HG03565 (cell line): ENCODE results near the gene REN.

Source experiments
- ATAC-seq: cut with Tn5 transposase; IDR thresholded peaks from one replicate; pipeline ENCODE4 v1.9.1; 2021; ENCODE audit warnings: mild to moderate bottlenecking, moderate library complexity; ENCODE audit not compliant: unreplicated experiment

Gene REN

DNA sequence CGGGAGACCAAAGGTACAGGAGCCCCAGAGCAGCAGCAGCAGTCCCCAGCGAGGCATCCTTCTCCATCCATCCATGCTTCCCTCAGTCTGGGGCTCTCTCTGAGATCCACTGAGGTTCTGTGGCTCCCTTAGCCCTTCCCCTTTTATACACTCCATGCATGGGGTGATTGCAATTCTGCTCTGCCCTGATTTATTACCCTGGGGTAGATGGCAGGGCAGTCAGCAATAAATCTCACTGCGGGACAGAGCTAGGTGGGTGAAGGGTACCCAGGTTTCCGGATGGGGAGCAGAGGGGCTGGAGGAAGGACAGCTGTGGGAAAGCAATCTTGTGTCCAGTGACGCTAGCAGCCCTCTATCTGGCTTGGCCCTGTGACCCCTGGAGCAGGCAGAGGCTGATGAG, at the start of gene REN:
REN (minus strand) TSS at position 119 of the 400 bp plus-strand sequence; CDS start at position 75, 44 bp downstream.
- no peak for ATAC-seq

DNA sequence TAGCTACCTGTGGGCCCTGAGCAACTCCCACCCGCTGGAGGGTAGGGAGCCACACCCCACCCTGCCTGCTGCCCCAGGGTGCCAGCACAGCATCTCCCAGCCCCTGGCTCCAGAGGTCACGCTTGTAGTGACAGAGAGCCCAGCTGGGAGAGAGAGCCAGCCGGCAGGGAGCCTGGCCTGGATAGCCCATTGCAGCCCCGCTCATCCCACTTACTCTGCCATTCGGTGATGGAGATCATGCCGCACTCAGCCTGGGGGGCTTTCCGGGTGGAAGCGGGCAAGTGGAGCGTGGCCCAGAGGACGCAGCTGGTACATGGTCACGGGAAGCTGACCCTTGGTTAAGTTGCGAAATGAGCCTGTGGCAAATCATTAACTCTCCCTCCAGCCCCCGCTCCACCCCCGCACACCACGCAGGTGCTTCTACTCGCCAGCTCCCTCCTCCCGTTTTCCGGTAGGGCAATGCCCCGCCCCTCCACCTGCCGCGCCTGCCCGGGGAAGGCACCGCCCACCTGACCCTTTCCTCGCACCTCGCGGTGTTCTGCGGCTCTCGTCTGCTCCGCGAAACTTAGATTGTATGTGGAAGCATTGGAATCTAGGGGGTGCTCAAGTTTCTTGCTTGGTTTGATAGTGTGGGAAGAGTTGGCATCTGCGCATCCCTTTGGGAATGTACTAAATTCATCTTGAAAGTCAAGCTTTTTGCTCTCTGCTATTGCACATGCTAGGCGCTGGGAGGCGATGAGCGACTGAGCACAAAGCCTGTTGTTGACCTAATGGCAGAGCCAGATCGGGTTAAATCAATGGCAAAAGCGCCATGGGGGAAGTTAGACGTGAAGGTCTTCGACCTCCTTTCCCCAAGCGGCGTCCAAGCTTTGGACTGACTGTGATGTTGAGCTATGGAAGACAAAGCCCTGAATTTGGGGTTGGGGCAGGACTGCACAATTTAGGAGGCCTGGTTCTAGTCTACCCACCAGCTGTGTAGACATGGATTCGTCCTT, 47.8 kb upstream of the REN start, which contains the start of gene GOLT1A:
GOLT1A (minus strand) TSS at position 321 of the 995 bp plus-strand sequence; CDS start at position 239, 82 bp downstream.
- no peak for ATAC-seq

DNA sequence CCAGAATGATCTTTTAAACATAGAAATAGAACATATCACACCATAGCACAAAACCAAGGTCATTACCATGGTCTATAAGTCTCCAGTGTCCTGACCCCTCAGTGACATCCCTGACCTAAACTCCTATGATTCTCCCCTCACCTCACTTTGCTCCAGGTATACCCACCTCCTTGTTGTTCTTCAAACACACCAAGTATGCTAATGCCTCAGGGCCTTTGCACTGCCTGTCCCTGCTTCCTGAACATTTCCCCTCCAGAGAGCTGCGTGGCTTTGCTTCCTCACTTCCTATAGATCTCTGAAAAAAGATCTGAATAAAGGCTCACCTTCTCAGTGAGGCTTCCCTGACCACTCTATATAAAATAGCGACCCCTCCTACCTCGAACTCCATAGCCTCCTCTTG, 46.6 kb upstream of the REN start:
- ATAC-seq, result no peak

DNA sequence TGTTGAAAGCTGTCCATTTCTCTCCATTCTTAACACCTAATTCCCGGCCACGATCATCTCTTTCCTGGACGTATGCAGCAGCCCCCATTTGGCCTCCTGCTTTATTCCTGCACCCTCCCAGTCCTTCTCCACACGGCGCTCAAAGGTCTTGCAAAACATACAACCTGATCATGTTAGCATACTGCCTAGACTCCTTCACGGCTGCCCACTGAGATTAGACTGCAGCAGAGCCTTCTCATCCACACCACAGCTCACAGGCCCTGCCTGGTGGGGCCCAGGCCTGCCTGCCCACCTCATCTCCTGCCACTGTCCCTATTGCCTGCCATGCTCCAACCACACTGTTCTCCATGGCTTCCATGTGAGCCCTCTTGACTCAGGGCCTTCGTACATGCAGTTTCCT, 44.9 kb upstream of the REN start:
- ATAC-seq, result no peak

DNA sequence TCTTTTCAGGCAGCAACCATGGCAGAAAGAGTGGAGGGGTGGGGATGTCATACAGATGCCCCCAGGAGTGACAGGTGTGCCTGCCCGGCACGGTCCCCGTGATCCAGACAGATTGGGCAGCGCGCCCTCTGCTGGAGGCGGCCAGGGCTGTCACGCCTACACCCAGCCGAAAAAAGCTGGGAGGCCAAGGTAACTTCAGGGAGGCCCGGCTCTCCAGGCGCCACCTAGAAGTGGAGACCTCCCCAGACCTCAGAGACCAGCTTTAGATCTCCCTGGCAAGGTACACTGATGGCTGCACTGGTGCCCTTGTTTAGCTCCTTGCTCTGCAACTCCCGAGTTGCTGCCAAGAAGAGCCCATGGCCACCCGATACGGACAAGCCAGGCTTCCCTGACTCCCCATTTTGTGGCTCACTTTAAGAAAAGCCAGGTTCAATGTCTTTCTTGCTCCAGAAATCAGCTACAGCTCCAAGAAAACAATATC, 41.0 kb upstream of the REN start:
- ATAC-seq, result no peak

DNA sequence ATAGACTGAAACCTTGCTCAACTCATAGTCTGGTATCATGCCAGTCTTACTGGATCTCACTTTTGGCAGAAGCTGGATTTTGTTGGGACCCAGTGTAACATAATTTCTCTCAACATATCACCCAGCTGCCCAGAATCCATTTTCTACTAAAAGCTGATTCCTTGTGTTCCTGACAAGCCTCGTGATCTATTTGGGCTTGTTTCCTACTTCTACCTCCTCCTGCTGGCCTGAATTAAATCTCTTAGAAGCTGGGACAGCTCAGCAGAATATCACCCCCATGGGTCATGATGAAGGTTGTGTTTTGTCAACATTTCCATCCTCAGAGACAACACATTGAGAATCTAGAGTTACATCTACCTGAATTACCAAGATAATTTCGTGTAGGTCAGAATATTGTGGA, 40.0 kb upstream of the REN start:
- no peak for ATAC-seq

DNA sequence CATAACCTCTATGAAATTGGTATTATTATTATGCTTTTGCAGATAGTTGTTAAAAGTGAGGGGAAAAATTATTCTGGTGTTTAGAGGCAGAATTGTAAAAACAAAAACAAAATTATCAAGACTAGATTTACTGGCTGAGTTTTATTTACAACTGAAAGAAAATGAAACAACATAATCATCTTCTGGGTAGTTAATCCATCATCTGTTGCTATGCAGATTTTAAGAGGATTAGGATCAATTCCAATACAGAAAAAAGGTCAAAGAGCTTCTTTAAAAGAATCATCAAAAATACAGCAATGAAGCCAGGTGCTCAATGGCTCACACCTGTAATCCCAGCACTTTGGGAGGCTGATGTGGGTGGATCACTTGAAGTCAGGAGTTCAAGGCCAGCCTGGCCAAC, 39.3 kb upstream of the REN start:
- no peak for ATAC-seq

DNA sequence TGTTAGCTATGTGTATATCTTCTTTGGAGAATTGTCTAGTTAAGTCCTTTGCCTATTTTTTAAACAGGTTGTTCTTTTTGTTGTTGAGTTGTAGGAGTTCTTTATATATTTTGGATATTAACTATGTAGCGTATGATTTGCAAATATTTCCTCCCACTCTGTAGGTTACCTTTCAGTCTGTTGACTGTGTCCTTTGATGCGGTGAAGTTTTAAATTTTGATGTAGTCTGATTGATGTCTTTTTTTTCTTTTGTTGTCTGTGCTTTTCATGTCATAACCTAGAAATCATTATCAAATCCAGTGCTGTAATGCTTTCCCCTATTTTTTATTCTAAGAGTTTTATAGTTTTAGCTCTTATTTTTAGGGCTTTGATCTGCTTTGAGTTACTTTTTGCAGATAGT, 38.8 kb upstream of the REN start:
- ATAC-seq, result no peak

DNA sequence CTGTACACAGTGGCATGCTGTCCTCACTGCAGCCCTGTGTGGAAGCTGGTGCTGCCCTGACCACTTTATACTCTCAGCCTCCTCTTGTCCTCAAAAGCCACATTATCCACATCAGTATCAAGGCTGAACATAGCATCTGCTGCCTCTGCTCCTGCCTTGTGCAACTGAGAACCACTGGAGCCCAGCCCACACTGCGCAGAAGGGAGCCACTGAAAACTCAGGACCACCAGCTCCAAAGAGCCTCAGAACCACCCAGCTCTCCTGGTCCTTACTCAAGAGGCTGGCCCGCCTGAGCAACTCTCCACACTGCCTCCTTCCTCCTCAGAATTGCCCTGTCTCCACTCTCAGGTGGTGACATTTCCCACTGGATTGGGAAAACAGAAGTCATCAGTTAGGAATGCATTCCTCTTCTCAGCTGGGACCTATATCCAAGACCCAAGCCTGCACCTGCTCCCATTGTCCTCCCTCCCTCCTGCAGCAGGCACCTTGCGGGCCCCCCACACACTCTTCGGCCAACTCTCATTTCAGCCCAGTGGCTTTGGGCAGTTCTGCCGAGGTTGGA, 37.1 kb upstream of the REN start:
- no peak for ATAC-seq

DNA sequence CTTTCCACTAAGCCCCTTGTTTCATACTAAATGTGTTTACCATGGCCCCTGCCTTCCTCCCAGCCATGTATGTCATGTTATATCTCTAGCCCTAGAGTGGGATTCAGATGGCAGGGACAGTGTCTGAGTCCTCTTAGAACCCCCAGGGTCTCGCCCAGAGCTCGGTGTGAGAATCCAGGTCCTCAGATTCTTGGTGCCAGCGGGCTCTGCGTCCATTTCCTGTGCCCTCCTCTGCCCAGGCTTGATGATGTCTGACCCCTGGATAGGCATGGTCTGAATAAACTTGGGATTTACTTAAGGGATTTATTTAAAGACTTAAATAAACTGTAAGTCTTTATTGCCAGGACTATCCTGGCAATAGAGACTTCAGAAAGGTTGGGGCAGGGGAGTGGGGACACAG, 36.3 kb upstream of the REN start:
- no peak for ATAC-seq

DNA sequence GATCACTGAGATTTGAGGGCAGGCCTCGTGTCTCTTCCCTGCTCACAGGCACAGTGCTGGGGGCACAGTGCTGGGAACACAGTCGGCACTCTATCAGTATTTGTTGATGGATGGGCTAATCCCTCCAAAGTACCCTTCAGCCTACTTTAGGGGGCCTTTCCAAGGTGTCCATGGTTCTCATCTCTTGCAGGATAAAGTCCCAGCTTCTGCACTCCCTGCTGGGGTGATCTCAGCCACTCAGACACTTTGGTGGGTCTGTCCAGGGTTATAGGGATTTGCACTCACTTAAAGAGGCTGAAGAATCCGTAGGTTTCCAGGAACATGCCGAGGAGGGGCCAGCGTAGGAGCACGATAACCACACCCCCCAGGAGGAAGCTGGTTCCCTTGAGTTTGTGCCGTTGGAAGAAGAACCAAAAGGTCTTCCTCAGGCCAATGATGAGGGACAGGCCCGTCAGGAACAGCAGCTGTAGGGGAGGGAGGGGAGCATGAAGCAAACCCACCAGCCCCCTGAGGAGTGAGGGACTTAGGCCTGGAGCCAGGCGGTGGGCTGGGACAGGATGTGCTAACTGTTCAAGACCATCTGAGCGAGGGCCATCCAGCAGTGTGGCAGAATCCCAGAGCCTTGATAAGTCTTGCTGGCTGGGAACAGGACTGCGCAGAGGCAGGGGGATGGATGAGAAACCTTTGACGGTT, 35.4 kb upstream of the REN start:
- ATAC-seq, result no peak

DNA sequence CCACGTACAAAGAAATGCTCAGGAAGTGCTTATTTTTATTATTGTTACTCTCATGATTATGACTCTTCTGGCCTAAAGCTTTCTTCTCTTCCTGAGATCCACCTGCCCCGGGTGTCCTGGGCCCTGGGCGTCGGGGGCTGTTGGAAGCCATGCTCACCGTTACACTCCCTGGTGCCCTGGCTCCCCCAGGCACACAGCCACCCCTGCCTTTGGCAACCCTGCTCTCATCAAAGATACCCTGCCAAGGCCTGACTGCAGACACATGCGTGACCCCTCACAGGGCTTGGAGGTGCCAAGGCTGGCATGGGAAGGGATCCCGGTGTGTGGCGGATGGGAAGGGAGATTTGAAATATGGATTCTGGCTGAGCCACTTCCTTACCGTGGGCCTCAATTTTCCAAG, 33.4 kb upstream of the REN start:
- ATAC-seq, result no peak

DNA sequence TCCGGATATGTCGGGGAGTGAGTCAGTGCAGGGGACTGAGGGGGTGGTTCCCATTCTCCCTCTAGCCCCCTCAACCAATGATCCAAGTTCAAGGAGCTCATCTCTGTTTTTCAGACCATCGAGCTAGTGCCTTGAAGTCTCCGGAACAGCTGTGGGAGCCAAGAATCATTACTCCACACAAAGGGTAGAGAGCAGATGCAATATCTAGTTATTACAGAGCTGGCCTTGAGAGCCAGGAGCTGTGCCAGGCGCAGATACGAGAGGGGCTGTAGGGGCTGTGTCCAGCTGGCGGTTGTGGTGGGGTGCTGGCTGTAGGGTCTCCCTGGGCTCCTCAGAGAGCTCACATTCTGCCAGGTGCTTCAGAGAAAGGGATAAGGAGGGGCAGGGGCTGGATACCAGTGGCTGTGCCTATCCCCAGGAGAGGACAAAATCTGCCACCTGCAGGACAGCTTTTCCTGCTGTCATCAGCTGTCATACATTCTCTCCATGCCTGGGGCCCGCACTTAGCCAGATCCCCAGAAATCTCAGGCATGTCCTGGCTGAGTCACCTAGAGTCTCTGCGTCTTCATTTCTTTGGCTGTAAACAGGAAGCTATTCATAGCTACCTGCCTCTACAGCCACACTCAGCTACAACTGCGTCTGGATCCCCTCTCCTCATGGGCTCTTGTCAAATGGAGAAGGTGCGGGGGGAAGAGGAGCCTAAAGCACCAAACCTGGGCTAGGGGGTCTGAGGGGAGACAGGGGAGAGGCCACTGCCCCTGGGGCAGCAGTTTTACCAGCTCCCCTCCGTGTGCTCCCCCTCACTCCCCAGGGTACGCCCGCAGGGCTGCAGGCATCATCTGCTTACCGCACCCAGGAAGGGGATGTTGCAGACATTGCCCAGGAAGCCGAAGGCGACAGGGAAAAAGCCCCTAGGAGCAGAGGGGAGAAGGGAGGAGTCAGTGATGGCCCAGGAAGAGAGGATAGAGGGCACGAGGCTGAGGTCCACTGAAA, 32.5 kb upstream of the REN start:
- no peak for ATAC-seq

DNA sequence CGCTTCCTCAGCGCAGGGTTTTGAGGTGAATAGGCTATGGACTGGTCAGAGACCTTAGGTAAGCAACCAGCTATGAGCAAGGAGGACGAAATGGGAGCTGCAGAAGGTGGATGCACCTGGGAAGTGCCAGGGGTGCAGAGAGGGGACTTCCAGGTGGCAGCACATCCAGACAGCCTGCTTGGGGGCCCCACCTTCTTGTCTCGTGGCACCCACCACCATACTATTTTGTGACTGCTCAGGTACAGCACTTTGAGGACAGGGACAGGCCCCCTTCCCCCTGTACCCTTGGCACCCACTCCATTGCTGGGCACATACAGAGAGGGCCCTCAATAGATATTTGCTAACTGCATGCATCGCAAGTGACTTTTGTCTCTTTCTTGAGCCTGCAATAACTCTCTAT, 30.9 kb upstream of the REN start:
- no peak for ATAC-seq

DNA sequence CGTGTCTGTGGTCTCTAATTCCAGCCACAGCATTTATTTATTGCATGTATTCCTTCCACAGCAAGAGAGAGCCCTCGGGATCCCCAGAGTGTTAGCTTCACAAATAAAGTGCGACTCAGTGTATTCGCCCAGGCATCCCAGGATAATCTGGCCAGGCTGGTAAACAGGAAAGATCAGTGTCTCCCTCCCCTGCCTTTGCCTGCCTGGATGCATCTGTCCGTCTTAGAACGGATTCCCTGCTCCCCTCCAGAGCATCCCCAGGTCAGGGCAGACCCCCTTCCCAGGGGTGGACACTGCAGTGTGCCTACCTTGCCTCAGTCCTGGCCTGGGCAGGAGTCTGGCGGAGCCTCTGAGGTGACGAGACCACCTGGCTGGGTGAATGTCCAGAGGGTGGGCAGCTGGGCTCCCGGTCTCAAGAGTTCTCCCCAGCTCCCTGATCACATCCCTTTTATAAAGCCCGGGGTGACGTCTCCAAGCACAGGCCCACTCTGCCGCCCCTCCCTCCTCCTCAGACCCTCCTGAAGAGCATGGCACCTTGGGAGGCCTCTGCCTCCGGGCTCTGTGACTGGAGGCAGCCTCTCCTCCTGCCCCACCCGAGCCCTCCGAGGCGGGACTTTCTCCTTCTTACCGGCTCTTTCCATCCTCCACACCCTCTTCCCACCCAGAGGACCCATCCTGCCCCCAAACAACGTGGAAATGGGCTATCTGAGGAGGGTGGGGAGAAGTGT, 30.1 kb upstream of the REN start, which contains the start of gene KISS1:
KISS1 (minus strand) TSS at position 424 of the 728 bp plus-strand sequence. CDS start 3,615 bp downstream, outside the sequence.
- no peak for ATAC-seq

DNA sequence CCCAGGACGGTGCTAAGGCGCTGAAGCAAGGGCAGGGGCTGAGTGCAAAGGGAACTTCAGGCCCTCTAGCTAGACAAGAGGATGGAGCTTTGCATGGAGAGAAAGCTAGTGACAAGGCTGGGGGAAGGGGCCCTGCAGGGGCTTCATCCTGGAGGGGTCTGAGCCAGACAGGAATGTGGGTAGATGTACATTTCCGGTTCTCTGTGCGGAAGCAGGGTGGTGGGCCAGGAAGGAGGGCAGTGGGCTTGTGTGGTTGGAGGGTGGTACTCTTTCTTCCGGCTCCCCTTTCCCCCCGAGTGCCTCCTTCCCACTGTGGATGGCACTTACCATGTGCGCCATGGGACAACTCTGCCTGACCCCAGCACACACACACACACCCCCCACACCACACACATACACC, 28.6 kb upstream of the REN start:
- ATAC-seq, result no peak

DNA sequence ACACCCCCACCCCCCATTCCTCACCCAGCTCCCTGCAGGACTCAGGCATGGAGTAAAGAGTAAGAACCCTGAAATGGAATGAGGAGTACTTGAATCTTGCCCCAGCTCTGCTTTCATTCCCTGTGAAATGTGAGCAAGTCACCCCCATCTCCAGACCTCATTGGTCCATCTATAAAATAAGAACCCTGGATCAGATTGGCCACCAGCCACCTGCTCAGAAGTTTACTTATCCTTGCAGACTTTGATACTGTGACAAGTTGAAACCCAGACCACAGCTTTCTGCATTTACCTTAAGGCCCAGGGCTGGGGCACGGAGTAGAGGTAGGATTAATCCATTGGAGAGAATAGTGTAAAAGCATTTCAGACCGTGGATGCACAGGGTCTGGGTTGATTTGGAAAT, 27.9 kb upstream of the REN start:
- ATAC-seq, result no peak

DNA sequence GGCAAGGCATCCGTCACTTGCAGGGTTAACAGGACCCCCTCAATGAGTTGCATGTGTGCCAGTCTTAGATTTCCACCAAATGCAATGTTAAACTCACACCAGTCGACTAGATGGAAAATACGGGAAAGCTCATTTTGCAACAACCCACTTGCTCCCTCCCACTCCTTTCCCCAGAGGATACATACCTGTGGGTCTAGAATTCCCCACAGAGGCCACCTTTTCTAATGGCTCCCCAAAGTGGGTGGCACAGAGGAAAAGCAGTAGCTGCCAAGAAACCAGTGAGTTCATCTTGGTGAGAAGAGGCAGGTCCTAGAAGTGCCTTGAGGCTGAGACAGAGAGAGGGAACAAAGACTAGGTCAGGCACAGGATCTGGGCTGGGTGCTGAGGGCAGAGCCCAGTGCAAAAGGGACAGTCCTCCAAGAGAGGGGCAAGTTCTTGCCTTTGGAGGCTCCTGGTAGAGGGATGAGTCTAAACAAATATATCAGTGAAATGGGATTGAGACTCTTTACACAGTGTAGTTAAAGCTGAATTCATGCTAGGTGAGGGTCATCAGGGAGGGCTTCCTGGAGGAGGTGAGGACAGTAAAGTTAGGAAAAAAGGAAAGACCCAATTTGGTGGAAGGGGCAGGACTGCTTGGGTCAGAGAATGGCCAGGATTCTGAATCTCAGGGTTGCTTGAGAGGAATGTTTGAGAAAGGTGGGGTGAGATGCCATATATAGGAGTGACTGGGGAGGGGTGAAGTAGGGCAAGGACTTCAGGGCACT, 26.6 kb upstream of the REN start:
- ATAC-seq, result no peak

DNA sequence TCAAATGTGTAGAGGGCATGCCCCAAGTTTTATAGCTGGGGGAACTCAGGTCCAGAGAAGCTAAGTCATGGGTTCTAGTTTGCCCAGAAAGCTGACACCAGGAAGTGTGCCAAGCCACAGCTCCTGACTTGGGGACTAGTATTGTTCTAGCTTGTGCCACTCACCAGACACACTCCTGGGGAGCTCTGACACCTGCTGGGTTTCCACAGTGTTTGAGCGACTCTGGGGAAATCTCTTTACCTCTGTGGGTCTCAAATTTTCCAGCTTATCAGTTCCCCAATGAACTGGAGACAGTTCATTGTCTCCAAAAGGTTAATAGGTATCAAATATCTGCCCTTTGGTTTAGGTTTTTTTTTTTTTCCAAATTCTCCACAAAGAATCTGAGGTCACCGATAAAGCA, 25.9 kb upstream of the REN start:
- no peak for ATAC-seq
